DMS 273 (cell line): ENCODE results near the gene GINS2.

Source experiments
- DNase-seq: peaks from one replicate; lab custom pipeline; 2025; ENCODE audit not compliant: unreplicated experiment; lab: John Stamatoyannopoulos, UW

The GINS2 gene

DNA sequence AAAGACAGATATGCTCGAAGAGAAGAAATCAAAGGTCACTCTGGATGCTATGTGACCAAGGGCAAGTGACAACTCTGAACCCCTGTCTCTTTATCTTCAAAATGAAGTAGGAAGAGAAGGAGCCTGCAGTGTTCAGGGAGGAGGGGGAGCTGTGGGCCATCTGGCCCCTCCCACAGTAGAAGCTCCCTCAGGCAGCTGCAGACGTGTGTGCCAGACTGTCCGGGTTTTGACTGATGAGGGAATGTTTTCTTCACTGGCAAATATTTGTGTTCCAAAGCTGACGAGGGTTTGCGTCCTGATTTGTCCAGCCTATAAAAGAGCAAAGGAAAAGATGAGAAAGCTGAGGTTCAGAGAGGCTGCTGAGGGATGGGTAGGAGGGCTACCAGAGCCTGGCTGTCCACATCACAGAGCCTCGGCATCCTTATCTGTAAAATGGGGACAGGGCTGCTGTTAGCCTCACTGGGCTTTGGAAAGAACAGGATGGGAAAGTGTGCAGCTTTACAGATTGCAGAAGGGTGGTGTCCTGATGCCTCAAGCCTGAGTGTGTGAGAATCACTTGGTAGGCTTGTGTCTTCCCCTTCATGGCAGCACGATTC, 1.8 kb upstream of the GINS2 start:
- DNase-seq = peak; percentile 73

DNA sequence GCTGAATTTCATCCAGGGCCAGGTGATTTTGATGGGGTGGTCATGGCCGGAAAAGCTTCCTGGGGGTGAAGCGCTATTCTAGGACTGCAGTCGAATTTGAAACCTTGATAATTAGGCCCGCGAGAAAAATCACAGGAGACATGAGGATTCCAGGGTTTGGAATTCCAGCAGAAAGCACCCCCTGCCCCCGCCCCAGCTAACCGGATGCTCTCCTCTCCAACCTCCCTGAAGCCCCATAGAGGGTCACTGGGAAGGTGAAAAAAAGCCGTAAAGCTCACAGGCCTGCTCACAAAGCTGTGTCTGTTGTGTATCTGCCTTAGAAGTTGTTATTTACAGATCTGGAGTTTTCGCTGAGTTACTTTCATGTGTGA, 1.2 kb upstream of the GINS2 start:
- DNase-seq = no peak

DNA sequence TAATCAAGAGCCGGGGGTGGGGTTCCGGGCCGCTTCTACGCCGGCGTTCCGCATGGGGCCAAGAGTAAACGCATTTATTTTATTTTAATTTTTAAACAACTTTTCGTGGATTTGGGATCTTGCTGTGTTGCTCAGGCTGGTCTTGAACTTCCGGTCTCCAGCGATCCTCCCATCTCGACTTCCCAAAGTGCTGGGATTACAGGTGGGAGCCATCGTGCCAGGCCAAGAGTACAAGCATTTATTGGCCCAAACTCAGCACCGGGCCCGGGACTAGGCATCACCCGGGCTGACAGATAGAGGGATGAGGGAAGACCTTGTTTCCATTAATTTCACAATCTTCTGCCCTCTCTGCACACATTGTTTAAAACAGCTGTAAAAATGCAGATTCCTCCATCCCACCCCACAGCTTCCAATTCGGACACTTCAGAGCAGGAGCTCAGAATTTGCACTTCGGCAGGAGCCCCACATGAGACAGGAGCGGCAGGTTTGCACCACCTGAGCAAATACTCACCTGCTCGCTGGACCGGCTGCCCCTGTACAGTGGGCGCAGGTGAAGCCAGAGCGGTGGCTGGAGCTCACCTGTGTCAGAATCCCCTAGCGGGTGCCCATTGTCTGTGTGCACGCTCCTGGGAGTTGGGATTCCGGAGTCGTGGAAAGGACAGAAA, 663 bp upstream of the GINS2 start:
- no peak for DNase-seq

- no peak for DNase-seq
Observed at GRCh38 chr16:85687651-85688471, 893 bp downstream of the GINS2 start.

DNA sequence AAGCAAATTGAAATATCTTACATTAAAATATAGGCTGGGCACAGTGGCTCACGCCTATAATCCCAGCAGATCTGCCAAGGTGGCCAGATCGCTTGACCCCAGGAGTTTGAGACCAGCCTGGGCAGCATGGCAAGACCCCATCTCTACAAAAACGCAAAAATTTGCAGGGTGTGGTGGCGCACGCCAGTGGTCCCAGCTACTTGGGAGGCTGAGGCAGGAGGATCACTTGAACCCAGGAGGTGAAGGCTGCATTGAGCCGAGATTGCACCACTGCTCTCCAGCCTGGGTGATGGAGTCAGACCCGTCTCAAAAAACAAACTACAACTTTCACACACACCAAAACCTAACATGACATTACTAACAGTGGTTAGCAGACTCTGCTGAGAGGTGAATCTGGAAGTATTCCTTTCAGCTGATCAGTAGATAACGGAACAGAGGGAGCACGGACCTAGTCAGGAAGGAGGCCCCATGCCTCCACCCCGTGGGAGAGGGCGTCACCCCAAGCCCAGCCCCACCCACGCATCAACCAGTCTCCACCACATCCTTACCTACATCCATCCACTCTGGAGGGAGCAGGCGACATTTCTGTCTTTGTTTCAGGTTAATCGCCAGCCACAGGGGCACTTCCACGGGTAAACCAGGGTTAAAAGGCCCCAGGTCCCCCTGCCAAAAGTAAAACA, 1.7 kb downstream of the GINS2 start:
- no peak for DNase-seq

GRCh38 chr16:85685251-85685650, 3.5 kb downstream of the GINS2 start:
- DNase-seq = no peak

DNA sequence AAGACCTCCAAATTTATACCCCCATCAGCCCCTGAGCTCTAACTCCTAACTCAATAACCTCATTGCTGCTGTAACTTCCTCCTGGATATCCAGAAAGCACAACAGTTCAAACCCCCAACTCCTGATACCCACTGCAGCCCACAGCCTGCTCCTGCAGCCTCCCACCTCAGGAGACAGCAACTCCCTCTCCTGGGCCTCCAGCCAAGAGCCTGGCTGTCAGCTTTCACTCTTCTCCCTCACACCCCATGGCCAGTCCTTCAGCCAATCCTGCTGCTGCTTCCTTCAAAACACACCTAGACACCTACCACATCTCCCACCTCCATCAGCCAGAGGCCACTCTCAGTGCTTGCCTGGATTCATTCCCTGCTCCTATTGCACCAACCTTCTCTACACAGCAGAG, 5.4 kb downstream of the GINS2 start:
- DNase-seq = peak; percentile 35

DNA sequence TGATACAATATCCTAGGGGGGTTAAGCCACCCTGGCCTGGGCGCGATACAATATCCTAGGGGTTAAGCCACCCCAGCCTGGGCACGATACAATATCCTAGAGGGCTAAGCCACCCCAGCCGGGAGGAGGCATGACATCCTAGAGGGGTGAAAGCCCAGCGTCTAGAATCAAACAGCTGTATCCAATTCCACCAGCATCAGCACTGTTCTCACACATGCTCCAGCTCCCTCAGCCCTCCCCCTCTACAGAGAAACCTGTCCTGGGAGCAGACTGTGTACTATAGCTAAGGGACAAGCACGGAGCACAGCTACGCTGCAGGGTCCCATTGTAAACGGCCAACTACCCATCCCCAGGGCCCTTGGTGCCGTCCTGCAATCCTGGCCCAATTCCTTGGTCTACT, 6.2 kb downstream of the GINS2 start:
- DNase-seq = no peak

DNA sequence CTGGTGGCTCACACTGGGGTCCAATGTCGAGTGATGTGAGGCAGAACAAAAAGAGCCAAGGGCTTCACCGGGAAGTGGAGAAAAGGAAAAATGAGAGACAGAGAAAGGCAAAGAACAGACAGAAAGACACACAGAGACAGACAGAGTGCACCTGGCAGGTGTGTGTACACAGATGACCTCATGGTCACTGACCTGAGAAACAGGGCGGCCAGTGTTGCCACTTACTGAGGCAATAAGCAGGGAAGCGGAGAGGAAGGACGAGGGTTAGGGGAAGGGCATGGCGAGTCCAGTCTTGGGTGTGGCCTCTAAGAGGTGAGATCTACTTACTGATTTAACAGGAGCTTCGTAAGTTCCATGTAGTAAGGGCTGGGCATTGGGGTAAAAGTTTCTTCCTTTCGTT, 7.5 kb downstream of the GINS2 start:
- DNase-seq = no peak

DNA sequence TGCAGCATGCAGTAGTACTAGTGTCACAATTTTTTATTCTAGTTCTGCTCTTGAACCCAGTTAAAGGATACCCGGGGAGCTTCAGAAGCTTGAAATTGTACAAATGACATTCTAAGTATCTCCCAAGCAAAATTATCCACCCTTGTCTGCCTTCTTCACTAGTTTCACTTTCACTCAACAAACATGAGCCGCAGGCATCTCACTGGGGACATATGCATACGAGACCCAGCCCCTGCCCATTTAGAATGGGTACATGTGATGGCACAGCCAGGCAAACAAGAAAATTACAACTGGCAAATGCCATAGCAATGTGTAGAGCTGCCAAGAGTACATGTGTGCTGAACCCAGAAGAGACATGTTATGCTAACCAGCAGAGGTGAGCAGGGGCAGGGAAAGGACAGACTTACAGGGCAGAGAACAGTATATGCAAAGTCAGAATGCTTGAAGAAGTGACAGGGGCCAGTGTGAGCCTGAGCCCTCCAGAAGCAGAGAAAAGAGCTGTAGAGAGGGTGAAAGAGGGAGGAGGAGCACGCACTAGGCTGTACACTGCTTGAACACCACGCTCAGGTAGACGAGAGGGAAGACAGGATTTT, 8.3 kb downstream of the GINS2 start:
- no peak for DNase-seq

DNA sequence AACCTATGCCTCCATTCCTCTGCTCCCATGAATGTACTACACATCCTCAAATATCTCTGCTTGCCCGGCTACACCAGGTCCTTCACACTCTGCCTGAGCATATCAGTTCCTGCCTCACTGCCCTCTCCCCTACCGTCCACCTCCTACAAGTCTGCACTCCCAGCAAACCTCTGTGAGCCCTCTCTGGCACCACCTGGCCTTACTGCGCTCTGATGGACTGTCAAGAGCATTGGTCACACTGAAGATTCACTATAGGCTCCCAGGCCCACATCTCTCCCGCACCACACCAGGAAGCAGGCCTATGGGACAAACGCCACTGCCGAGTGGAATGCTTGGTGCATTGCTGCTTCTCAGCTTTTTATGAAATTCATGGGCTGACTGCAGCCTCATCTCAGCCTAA, 8.9 kb downstream of the GINS2 start:
- DNase-seq = no peak

DNA sequence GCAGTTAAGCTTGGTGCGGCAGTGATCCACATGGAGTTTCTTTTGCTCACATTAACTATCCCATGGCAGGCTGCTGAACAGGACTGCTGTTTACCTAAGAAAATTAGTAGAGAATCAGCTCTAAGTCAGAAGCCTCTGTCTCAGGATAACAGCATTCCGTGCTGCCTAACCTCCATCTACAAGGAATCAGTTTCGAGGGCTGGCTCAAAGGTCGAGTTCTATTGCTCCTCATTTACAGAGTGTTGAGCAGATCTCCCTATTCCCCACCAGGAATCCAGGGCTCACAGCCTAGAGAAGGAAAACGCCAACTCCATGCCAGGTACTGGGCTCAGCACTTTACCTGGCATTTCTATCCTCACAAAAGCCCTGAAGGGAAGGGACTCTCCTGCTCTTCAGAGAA, 9.9 kb downstream of the GINS2 start:
- no peak for DNase-seq

GRCh38 chr16:85678016-85678415, 10.7 kb downstream of the GINS2 start:
- DNase-seq = no peak

DNA sequence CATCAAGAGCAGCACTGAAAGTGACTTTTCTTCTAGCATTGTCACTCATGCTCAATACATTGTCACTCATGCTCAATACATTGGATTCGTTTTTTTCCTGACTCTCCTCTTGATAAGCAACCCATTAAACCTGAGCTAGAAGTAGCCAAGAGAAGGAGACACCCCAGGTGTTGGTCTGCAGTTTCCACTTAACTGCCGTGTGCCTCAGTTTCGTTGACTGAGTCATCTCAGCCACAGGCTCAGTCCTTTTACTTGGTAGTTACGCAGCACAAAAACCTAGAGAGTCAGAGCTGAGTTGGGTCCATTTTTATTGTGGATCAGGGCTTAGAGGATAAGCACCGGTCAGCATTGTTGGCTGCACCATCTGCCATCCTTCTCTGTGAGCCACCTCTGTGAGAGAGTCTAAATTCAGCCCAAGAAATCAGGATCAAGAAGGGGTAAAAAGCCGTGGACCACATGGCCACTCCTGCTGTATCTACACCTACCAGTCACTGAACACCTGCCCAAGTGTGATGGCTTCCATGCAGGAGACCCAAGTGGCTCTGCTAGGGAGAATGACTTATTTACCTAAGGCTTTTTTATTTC, 11.3 kb downstream of the GINS2 start:
- DNase-seq = no peak

DNA sequence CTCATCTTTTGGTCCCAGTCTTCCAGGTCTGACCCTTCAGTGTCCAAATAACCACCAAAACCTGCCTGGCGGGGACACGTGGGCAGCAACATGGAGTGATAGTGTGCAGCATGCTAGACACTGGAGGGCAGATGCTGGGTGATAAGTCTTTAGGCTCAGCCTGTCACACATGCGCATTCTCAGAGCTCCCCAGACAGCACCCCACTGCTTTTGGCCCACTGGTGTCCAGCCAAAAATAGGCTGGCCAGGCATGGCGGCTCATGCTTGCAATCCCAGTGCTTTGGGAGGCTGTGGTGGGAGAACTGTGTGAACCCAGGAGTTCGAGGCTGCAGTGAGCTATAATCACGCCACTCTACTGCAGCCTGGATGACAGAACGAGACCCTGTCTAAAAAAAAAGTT, 12.3 kb downstream of the GINS2 start:
- DNase-seq = no peak

DNA sequence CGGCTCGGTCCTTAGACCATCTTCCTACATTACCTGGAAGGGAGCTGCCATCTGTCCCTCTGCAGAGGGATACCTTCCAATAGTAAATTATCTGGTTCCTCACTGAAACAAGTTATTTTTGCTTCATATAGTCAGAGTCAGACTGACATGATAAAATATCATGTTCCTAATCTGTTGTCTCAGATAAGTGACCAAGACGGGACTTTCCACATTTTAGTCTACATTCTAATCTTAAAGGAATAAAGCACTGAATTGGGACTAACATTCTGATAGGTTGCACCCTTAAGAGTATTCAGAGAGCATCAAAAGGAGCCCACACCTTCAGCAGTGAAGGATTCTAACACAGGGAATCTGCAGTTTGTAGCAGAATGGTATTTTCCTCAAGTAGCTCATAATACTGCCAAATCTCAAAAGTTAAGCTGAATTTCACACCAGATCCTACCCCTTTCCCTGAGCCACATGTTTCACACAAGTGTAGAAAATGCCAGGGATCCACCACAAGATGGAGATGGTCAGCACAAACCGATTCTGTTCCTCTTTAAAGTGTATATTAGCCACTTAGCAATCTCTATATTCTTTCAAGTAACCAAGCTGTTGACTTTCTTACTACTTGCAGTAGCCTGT, 13.4 kb downstream of the GINS2 start:
- DNase-seq = peak; percentile 71

DNA sequence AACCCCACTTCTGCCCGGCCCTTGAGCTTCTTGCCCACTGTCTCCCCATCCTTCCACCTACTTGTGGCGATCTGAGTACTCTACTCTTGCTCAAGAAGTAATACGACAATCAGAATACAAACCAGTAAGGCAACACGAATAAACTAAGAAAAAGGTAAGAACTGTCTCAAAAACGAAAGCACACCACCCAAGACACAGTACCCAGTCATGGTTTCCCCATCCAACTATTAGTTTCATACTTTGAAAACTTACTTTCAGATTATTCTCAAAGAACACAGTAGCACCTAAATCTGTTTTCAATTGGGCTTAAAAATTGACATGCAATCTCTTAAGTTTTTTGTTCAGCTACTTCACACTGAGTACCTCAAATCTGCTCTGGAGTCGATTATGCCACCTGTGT, 13.9 kb downstream of the GINS2 start:
- DNase-seq = no peak

DNA sequence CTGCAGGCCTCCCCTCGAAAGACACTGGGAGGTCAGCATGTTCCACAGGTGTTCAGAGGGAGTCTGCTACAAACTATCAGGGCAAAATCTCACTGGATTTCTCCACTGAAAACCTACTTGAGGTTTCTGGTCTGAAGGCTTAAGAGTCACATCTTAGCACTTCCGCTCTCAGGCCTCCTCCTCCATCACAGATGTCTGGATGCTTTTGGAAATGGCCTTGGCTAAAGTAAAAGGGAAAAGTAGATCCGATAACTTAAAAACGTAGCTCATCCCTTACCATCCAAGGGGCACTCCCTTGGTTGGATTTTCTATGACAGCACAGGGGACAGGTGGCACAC, 14.4 kb downstream of the GINS2 start:
- no peak for DNase-seq

DNA sequence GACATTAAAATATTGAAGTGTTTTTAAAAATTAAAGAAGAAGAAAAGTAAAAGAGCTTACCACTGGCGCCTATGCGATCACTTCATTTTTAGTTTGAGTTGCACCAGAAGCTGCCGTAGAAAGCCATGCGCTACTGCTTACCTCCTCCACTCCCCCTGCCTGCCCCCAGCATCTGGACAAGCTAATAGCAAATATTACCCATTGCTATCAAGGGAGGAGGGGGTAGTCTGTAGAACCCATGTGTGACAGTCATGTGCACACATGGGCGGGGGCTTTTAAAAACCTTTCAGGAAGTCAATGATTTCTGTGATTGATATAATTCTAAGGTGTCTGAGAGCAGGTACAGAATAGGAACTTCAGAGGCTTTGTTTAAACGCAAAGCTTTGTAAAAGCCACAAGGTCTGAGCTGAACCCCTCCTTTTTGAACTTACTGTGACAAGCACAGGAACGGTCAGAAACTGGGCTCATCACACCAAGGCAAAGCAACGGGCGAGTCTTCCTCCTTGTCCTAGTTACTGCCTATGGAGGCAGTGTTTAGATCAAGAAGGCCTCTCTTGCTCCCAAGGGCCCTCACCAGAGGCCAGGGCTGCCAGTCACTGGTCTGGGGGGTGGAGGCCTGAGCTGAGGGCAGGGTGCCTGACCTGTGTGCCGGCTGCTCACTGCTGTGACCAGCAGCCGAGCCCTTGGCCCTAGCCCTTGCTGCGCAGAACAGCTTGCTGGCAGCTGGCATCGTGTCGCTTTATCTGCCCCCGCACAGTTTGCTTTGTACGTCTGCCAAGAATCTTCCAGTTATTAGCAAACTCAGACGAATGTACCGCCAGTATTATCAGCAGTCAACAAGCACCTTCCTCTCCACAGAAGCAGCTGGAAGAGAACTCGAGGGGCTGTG, 15.0 kb downstream of the GINS2 start:
- peak; percentile 95 for DNase-seq

DNA sequence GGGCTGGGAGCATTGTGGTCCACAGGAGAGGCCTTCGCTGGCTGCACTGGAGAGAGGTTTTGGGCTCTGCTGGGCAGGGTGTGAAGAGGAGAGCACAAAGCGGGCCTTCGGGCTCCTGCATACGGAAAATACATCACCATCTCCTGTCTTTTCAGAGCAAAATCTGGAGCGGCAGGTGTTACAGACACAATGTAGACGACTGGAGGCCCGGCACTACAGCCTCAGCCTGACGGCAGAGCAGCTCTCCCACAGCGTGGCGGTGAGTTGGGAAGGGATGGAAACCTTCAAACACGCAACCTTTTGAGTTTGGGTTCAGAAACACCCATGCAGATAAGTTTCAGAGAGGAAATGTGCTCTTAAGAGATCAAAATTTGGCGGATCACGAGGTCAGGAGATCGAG, 17.9 kb downstream of the GINS2 start:
- DNase-seq = no peak
